Measurements from ENCODE around the gene LRBA. TPM values are rescaled to one million over a fixed set of nuclear protein-coding genes. Genes with fewer than 3 reads are reported as not detected.

LRBA gene
- total RNA-seq, 2 donors from 2014 or later, result 55.5 to 77.7 TPM

GRCh38 chr4:150710770-150711375, 304.2 kb downstream of the LRBA start:
- no peaks in the 10 kb centered on the region for H3K4me1 ChIP-seq
- H3K4me3 ChIP-seq, result no peak overlapping the region
- intact Hi-C loops (cut with DNase I), result no loop called here
- H3K27ac ChIP-seq, result no peak overlapping the region
- H3K9me3 ChIP-seq, result no peaks in the 10 kb centered on the region
- H3K27me3 ChIP-seq, result no peaks in the 10 kb centered on the region
- no peak for DNase-seq
- TF ChIP-seq CTCF (IDR thresholded peaks at IDR 0.05), result no peak
- H3K36me3 ChIP-seq, result no peaks in the 10 kb centered on the region
- no peak overlapping the region for H3K9ac ChIP-seq (ENCODE audit: low read depth in 2 of 2, low read length in 2 of 2)

- H3K27ac ChIP-seq, result no peak overlapping the region
- H3K9ac ChIP-seq (ENCODE audit: low read depth in 2 of 2, low read length in 2 of 2), result no peak overlapping the region
- no peak for TF ChIP-seq CTCF (IDR thresholded peaks at IDR 0.05)
- H3K4me1 ChIP-seq, result no peaks in the 10 kb centered on the region
- no peaks in the 10 kb centered on the region for H3K9me3 ChIP-seq
- intact Hi-C loops (cut with DNase I), result no loop called here
- H3K27me3 ChIP-seq, result no peaks in the 10 kb centered on the region
- no peak overlapping the region for H3K4me3 ChIP-seq
- no peak for DNase-seq
- no peaks in the 10 kb centered on the region for H3K36me3 ChIP-seq
Measured at GRCh38 chr4:150708004-150708403, 307.1 kb downstream of the LRBA start.

- no peak overlapping the region for H3K4me3 ChIP-seq
- TF ChIP-seq CTCF (IDR thresholded peaks at IDR 0.05), result no peak
- no peak for DNase-seq
- no peaks in the 10 kb centered on the region for H3K27me3 ChIP-seq
- no peaks in the 10 kb centered on the region for H3K9me3 ChIP-seq
- H3K36me3 ChIP-seq, result no peaks in the 10 kb centered on the region
- no peak overlapping the region for H3K27ac ChIP-seq
- H3K9ac ChIP-seq (ENCODE audit: low read depth in 2 of 2, low read length in 2 of 2), result no peak overlapping the region
- intact Hi-C loops (cut with DNase I), result no loop called here
- no peaks in the 10 kb centered on the region for H3K4me1 ChIP-seq
Measured at GRCh38 chr4:150699599-150699998, 315.5 kb downstream of the LRBA start.

GRCh38 chr4:150695162-150695561, 319.9 kb downstream of the LRBA start:
- Histone ChIP-seq H3K36me3 (no peaks in the 10 kb centered on the region), H3K9ac (ENCODE audit: low read depth in 2 of 2, low read length in 2 of 2) (no peak overlapping the region), H3K27me3 (no peaks in the 10 kb centered on the region), H3K4me1 (no peaks in the 10 kb centered on the region), H3K9me3 (no peaks in the 10 kb centered on the region), H3K4me3 (no peak overlapping the region), H3K27ac (no peak overlapping the region)
- no peak for TF ChIP-seq CTCF (IDR thresholded peaks at IDR 0.05)
- intact Hi-C loops (cut with DNase I), result no loop called here
- no peak for DNase-seq

- Histone ChIP-seq H3K36me3 (no peaks in the 10 kb centered on the region), H3K4me1 (no peaks in the 10 kb centered on the region), H3K9me3 (no peaks in the 10 kb centered on the region), H3K27ac (no peak overlapping the region), H3K9ac (ENCODE audit: low read depth in 2 of 2, low read length in 2 of 2) (no peak overlapping the region), H3K27me3 (no peaks in the 10 kb centered on the region), H3K4me3 (no peak overlapping the region)
- intact Hi-C loops (cut with DNase I), result no loop called here
- no peak for TF ChIP-seq CTCF (IDR thresholded peaks at IDR 0.05)
- DNase-seq, result no peak
Measured at GRCh38 chr4:150694438-150694837, 320.6 kb downstream of the LRBA start.

All from colonic mucosa (tissue), 4 donors.